Stimulated activated CD8-positive, alpha-beta memory T cell treated with anti-CD3 and anti-CD28 coated beads, Interleukin-7, amount 100 ng/mL, for 4 hours (primary cell): ENCODE results near the gene AIFM2.
"Not testable (repeated sequence)": the region's sequence is repeated elsewhere in the genome, so short reads cannot be mapped to it uniquely, and the experiment has no call there.

ENCODE experiments used
- DNase-seq, 2 donors: peaks; one replicate each; pipeline ENCODE4 v3.0.0-alpha.2; 2020; ENCODE audit warnings: low read depth in 2 of 2

AIFM2 gene

DNA sequence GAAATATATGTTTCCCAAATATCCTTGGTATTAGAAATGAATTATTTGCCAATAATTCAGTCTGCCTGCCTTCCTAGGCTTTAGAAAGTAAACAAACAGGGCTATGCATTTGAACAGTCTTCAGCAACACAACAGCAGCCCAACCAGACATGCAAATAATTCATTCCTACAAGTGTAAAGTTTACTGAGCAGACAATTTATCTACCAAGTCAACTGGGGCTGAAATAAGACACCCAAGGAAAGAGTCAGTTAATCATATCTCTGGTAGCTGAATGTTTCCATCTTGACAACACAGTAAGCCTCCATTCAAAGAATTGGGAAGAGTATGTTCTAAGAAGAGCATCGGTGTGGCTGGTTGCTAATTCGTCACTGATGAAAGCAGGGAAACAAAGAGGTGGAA lies 38.4 kb downstream of the AIFM2 start:
- DNase-seq, result no peak

DNA sequence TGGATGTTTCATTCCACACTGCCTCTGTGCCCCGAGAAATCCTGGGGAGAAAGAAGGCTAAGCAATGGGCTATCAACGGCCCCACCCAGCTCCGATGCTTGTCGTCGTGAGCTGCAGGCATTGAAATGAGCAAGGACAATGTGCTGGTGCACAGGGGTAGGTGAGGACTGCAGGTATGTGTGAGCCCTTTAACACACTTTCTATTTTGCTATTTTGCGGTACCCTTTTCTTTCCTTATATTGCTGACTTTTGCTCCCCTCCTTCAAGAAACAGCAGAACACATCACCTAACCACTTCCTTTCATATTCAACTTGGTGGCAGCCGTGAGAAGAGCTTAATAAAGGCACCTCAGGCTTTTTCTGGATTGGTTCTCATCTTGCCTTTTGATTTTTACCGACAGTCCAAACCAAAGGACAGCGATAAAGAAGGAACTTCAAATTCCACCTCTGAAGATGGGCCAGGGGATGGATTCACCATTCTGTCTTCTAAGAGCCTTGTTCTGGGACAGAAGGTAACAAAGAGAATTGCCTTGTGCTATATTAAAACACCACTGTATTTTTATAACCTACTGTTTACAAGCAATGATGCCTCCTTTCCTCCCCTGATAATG lies 39.2 kb downstream of the AIFM2 start:
- peak in 1 of 2 donors; percentile 10 for DNase-seq

DNA sequence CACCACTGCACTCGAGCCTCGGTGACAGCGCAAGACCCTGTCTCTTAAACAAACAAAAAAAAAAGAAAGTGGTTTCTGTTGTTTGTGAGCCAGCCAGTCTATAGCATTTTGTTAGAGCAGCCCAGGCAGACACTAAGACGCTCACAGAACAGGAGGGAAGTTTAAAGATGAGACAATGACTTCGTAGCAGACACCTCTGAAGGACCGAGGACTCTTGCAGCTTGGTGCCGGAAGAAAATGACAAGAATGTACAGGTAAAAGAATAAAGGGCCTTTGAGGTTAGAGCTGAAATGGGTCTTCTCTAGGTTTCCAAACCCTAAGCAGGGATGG lies 40.3 kb downstream of the AIFM2 start:
- DNase-seq, result no peak

DNA sequence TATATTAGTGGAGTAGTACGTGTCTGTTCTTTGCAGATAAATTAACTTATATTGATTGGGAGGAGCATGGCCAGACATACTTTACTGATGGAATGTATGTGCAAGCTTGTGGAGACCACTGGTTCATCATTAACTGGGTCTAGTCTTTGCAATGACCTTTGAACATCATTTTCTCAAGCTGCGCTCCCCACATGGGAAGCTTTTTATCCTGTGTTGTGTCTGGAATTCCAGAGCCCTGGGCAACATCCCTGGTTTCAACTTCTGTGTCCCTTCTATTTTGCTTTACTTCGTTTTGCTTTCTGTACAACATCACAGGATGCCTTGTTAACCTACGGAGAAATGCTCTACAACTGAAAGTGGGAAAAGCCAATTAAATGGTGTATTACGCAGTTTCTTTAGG lies 41.7 kb downstream of the AIFM2 start:
- no peak for DNase-seq

DNA sequence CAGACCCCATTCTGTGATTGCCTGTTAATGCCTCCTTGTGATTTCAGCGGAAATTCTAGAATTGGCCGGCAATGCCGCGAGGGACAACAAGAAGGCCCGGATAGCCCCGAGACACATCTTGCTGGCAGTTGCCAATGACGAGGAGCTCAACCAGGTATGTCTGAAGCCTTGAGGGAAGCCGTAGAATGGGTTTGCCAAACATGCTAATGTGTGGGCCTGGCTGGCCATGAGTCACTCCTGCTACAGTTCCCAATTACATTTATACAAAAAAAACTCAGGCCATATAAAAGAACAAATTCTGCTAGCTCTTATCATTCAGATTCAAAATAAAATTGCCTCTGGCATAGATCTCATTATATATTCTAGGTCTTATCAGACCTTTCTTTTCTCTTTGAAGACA lies 42.6 kb downstream of the AIFM2 start:
- DNase-seq, result no peak

DNA sequence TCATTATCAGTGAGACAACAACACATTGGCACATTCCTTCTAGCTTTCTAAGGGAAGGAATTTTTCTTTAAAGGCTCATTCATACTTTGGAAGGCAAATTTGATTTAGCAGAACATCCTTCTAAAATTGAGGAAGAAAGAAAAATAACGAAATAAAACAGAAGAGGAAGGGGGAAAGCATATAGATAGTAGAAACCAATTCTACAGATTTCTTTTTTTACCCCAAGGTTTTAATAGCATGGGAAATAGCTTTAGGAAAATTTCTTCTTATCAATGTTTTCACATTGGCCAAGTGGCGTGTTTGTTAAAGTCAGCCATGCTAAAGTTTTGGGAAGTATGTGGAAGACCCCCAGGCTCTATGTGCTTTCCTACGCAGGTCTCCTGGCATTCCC lies 44.3 kb downstream of the AIFM2 start:
- DNase-seq, result no peak

DNA sequence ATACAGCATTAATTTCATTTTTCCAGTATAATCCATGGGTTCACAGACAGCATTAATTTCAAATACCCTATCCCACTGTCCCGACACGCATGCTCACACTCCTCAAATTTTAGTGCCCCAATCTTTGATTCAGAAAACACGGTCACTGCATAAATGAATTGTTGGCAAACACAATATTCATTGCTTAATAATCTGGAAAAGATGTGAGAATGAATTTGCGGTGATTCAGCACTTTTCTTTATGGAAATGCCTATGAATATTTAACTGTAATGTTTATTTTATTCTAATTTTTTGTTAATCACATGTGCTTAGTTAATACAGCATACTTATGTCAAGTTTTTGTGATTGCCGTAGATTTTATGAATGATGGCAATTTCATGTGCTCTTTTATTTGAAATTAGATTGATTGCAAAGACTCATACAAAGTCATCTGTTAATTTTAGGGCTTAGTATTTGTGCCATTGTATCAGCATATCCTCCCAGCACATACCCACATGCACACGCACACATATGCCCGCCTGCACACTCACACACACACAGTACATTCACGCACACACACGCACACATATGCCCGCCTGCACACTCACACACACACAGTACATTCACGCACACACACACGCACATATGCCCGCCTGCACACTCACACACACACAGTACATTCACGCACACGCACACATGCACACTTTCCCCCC lies 44.9 kb downstream of the AIFM2 start:
- DNase-seq, result no peak

DNA sequence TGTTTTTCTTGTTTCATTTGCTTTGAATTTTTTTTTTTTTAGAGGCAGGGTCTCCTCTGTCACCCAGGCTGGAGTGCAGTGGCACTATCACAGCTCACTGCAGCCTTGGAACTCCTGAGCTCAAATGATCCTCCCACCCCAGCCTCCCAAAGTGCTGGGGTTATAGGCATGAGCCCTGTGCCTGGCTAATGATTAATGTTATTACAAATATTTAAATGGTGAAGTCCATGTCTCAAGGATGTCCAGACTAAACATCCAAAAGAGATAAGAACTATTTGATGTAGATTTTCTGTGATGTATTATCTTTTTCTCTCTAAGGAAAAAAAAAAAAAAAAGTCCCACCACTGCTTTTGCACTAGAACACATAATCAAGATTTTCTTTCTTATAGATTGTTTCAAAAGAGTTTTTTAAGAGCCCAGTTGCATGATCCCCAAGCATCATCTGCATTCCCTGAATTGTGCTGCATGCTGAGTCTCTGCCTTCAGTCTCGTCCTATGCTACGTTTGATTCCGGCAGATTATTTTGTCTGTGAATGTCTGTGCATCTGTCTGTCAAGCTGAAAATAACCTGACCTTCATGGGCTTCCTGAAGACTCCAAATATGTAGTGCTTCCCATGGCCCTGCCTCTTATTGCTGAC lies 46.5 kb downstream of the AIFM2 start:
- no peak for DNase-seq

DNA sequence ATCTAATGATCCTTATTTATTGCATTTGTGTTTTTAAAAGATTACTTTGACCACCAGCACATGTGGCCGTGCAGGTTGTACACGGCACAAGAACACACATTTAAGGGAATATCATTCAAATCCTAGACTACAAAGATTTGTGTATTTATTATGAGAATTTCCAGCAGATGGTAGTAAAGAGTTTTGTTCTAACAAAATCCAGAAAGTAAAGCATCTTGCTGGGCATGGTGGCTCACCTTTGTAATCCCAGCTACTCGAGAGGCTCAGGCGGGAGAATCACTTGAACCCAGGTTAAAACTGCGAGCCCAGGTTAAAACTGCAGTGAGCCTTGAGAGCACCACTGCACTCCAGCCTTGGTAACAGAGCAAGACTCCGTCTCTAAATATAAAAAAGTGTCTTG lies 48.4 kb downstream of the AIFM2 start:
- no peak for DNase-seq

DNA sequence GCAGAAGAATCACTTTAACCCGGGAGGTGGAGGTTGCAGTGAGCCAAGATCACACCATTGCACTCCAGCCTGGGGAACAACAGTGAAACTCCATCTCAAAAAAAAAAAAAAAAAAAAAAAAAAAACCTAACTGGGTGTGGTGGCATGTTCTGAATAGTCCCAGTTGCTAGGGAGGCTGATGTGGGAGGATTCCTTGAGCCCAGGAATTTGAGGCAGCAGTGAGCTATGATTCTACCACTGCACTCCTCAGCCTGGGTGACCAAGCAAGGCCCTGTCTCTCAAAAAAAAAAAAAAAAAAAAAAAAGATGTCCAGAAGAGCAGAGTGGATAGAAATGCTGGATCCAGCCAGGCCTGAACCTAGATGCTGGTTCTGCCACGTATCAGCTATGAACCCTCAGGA lies 51.8 kb downstream of the AIFM2 start:
- DNase-seq, result not testable (repeated sequence)

DNA sequence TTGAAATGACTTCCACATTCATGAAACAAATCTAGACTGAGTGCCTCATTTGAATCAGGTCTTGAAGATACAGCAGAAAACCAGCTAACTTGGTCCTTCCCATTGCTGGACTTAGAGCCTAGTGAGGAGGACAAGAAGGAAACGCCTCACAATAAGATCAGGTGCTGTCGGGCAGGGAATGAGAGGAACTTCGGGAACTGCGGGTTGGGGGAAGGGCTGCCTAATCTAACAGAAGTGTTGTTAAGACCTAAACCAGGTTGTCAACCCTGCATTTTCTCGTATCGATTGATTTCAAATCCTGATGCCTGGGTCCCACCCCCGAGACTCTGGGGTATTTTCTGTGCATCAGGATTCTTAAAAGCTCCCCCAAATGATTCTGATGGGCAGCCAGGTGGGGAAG lies 53.7 kb downstream of the AIFM2 start:
- no peak for DNase-seq

DNA sequence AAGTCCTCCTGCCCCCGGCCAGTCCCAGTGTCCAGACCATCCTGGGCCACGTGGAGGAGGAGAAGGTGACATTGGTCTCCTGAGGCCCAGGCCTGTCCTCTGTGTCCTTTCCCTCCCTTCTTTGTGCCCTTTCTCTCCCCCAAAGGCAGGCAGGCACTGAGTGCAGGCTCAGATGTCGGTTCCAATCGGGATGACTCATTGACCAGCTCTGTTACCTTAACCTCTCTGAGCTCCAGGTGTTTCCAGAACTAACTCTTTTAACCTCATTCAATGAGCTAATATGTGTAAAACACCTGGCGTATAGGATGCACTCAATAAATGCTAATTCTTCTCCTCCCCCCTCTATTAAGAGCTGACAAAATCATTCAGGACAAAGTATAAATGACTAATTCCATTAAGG lies 54.3 kb downstream of the AIFM2 start:
- no peak for DNase-seq

DNA sequence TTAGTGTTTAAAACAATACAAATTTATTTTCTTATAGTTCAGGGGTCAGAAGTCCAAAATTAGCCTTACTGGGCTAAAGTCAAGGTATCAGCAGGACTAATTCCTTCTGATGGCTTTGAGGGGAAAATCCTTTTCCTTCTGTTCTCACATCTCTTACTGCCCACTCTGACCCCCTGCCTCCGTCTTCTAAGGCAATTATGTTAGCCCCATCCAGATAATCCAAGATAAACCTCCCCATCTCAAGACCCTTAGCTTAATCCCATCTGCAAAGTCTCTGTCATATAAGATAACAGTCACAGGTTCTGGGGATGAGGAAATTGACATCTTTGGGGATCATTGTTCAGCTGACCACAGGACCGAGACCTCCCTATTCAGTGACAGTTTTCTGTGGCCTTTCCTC lies 57.7 kb downstream of the AIFM2 start:
- DNase-seq, result no peak

DNA sequence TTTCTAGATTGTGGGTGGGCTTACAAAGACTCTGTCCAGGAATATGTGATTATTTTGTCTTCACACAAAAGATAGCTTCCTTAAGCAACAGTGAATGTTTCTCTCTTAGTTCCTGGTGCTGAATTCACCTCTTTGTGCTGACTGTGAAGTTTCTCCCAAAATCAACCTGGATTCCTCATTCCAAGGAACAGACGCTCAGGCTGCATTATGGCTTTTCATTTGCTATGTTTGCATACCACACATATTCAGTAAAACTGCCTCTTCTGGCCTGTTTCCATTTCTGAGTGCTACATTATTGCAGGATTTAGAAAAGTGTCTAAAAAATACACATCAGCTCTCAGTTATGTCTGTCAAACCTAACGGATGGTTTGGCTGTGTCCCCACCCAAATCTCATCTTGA lies 58.5 kb downstream of the AIFM2 start:
- DNase-seq, result no peak

DNA sequence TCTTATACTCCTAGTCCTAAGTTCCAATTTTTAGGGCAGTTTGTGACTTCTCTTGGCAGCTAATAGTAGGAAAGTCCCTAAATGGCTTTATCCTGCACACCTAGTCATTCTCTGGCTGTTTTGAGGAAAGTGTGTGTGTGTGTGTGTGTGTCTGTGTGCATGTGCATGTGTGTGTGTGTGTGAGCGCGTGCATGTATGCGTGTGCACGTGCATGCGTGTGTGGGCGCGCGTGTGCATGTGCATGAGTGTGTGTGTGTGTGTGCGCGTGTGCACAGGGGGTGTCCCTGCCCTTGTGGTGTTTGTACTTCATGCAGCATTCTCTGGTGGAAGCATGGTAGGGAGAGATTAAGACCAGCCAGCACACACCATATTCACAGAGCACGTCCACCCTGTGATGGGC lies 61.8 kb downstream of the AIFM2 start:
- DNase-seq, result no peak

DNA sequence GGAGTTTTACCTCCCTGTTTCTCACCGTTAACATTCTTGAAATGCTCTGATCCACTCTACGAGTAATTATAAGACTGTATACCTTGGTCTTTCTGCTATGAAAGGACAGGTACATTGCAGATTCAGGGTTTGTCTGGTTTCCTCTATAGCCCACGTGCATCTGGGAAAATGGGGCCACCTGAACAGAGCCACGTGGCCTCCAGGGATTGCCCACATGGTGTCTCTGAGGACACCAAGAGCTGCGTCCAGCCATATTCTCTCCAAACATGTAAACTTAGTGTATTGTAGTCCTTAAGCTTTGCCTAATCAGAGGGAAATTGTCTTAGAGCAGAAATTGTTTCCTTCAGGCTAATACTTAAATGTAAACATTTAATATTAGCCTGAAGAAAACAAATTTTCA lies 63.3 kb downstream of the AIFM2 start:
- DNase-seq, result no peak

DNA sequence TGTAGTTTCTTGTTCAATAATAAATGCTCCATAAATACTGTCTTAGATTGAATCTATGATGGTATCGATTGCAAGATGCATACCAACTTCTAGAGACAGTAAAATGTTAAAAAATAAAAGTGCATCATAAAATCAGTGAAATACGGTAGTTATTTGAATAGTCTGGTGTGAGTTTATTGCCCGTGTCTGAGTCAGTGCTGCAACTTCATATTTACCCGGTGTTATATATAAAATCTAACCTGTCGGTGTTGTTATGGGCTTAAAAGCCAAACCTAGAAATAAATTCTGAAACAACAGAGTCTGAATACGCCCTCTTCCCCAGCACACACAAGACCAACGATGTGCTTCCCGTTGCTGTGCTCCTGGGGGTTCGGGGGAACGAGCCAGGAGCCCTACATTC lies 63.7 kb downstream of the AIFM2 start:
- no peak for DNase-seq

DNA sequence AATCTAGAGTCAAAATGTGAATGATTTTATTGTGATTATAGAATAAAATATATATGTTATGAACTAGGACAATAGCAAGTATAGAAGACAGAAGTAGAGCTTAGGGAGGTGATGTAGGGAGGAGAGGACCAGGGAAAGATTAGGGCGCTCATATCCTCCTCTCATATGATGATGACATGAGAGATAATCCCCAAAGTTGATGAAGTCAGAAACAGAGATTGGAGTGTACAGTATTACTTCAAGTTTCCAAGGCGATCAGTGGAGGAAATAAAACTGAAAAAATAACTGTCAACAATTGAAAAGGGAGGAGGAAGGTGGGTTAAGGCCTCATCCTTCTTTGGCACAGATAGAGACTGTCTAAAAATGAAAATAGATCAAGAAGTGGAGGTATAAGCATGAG lies 65.0 kb downstream of the AIFM2 start:
- DNase-seq, result no peak

DNA sequence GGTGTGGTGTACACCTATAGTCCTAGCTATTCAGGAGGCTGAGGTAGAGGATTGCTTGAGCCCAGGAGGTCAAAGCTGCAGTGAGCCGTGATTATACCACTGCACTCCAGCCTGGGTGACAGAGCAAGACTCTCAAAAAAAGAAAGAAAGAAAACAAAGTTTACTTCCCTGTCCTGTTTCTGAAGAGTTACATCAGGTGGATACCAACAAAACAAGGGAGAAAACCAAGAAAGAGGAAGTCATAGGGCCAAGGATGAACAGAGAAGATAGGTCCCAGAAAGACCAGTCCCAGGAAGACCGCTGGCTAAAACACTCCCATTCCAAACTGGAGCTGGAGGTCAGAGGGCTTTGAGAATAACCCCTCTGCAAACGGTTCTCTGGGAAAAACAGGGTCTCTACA lies 66.4 kb downstream of the AIFM2 start:
- DNase-seq, result no peak

DNA sequence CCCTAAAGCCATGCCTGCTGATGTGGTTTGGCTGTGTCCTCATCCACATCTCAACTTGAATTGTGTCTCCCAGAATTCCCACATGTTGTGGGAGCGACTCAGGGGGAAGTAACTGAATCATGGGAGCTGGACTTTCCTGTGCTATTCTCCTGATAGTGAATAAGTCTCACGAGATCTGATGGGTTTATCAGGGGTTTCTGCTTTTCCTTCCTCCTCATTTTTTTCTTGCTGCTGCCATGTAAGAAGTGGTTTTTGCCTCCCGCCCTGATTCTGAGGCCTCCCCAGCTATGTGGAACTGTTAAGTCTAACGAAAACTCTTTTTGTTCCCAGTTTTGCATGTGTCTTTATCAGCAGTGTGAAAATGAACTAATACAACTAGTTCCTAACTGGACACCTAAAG lies 68.1 kb downstream of the AIFM2 start:
- no peak for DNase-seq

DNA sequence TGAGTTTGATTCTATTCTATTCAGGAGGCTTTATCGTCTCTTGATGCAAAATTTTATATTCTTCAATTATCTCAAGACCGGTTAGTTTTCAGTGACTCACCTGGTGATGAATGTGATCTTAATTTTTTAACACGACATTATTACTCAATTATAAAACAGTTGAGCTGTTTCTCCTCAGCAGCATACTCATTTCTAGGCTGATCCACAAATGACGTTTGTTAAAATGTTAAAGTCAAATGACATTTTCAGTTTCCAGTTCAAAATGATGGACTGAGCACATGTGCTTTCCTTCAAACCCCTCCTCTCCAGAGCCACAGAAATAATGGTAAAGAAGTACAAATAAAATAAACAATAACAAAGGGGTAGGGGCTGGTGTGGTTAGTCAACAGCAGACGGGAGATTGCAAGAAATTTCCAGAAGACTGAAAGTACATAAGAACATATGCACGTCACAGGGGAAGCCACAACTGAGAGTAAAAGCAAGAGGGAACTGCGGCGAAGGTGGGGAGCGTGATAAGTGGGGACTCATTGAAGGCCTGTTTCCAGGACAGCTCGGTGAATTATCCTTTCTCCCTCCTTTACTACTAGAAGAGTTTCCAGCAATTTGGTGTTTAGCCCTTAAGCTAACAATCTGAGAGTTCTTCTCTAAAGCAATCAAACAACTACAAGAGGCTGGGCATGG lies 69.1 kb downstream of the AIFM2 start:
- DNase-seq, result no peak
